HPDE6-E6E7 (cell line): ENCODE measurements around the gene ANO4.
"Not testable (repeated sequence)": the region's sequence is repeated elsewhere in the genome, so short reads cannot be mapped to it uniquely, and the experiment has no call there.

Experiments
- DNase-seq: peaks from one replicate; pipeline ENCODE4 v3.0.0; 2011; ENCODE audit warnings: missing footprints; ENCODE audit errors: extremely low spot score

ANO4 gene

DNA sequence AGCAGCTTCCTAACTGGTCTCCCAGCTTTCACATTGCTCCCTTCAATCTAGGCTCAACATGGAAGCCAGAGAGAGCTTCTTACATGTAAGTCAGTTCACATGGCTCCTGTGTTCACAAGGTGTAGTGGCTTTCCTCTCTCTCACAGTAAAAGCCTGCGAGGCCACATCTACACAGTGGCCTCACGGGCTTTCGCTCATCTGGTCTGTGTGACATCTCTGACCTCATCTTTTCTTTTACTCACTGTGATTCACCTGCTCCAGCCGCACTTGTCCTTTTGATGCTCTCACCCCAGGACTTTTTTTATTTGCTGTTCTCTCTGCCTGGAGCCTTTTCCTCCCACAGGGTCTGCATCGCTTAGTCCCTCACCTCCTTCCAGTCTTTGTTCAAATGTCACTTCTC is 293.3 kb downstream of the ANO4 start:
- DNase-seq: no peak

DNA sequence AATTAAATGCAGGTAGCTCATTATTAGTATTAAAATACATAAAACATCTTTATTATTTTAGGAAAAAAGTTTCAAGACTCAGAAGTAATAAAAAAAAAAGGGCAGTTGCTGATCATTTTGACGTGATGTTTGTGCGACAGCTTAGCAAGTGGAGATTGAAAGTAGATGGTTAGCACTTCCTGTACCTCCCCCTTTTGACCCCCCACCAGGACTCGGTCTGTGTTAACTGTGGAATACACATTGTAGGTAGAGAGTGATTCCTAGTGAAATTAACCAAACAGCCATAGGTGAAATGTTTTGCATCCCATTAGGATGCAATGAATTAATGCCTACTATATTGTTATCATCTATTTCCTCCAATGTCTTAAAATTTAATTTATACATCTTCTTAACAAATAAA is 294.7 kb downstream of the ANO4 start:
- DNase-seq: no peak

- not testable (repeated sequence) for DNase-seq
Observed at GRCh38 chr12:101090222-101090621, 295.6 kb downstream of the ANO4 start.

- no peak for DNase-seq
Observed at GRCh38 chr12:101097829-101098580, 303.4 kb downstream of the ANO4 start.

- no peak for DNase-seq
Observed at GRCh38 chr12:101107032-101107763, 312.6 kb downstream of the ANO4 start.

DNA sequence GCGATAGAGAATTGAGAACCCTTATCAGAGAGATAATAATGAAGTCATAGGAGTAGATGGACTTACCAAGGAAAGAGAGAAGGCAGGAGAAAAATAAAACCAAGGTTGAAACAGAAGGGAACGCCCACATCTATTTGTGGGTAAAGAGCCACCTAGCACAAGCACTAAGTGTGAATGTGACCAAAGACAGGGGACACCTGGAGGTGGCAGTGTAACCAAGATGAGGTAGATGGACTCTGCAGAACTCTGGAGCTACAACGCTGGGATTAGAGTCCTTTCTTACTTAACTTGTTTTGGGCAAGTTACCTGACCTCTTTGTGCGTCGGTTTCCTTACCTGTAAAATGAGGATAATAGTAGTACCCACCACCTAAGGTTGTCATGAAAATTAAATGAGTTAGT is 313.6 kb downstream of the ANO4 start:
- no peak for DNase-seq

DNA sequence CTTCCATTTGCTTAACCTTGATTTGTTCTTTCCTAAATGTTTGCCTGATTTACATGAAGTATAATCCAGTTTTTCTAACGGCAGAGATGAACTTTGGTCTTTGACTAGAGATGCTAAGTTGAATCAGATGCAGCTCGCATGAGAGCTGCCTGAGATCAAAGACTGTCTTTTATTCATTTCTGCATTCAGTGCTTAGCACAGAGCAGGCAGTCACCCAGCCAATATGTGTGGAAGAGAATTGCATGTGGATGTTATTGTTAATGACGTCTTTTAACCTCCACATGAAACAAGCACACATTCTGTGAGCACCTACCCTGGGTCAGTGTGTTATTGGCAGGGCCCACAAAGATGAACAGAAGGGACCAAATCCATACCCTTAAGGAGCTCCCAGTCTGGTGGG is 316.3 kb downstream of the ANO4 start:
- no peak for DNase-seq

- no peak for DNase-seq
Observed at GRCh38 chr12:101111441-101111840, 316.9 kb downstream of the ANO4 start.

- DNase-seq: no peak
Observed at GRCh38 chr12:101115326-101115725, 320.8 kb downstream of the ANO4 start.

DNA sequence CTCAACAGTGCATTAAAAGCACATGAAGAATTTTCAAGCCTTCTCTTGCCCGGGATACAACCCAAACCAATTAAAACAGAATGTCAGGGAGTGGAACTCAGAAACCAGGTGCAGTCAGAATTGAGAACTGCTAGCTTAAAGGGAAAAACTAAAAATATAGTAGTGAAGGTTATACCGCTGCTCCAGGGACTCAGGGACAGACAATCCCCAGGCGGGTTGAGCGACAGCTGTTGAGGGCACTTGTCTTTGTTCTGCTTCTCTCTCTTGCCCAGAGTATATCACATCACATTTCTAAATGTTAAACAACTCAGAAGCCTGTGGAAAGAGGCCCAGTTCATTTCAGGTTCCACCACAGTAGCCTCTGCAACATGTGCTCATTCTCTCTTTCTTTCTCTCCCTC is 322.3 kb downstream of the ANO4 start:
- no peak for DNase-seq

DNA sequence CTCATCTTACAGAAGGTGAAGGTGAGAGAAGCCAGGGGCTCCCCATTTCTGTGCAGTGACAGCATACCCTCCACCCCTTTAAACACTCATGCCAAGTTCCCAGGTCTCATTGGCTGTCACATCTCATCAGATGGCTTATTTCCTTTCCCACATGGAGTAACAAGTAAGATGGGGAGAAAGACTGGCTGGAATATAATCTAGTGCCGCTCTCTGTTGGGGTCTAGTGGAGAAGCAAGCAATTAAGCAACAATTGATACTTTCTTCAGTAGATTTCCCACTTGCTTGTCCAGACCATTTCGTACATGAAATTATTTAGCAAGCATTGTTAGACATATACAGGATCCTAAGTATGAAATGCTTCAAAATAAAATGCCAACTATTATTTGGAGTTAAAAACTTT is 323.3 kb downstream of the ANO4 start:
- no peak for DNase-seq

DNA sequence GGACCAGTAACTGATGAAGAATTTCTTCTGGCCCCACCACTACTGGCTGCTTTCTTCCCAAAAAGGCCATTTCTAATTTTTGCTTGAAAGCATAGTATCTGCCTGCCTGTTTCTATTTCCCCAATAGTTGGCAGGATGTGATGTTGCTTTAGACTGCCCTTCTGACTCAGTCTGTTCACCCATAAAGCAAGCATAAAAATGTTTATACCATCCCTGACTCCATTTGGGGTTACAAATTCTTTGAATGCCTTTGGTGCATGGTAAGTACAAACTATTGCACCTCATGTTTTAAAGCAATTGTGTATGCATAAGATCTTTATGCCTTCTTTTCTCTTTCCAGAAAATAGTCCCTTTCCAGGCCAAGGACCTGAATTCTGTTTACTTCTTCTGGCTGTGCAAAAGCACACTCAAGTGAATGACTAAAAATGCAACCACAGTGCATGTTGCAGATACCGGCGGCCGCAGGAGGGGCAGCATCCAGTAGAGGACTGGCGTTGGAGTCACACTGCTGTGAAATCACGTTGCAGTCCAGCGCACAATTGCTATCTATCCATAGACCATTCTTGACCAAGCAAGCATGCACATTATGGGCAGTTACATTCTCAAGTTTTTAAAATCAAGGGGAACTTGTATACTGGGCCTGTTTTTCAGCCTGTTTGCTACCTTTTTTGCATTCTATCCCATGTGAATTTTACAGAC is 333.1 kb downstream of the ANO4 start:
- no peak for DNase-seq

- not testable (repeated sequence) for DNase-seq
Observed at GRCh38 chr12:101145777-101146431, 351.3 kb downstream of the ANO4 start.

GRCh38 chr12:101165319-101165718 is 370.7 kb downstream of the ANO4 start:
- DNase-seq: no peak

- no peak for DNase-seq
Observed at GRCh38 chr12:101166866-101167265, 372.3 kb downstream of the ANO4 start.

- no peak for DNase-seq
Observed at GRCh38 chr12:101168001-101168400, 373.4 kb downstream of the ANO4 start.

DNA sequence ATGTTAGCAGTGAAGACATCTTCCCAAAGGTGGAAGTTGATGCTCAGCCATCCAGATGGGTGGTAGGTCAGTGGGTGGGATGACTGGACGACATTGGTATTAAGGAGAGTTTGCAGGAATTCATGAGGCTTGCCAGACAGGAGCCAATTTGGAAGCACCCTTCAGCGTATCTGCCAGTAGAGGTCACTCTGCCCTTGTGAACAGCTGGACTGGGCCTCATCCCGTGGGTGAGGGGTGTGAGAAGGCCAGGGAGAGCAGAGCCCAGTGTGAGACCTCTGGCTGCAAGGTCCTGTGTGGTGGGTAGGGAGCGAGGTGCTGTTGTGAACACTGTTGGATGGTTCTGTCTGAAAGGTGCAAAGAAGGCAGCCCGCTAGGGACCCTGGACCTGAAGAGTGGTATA is 377.7 kb downstream of the ANO4 start:
- no peak for DNase-seq

DNA sequence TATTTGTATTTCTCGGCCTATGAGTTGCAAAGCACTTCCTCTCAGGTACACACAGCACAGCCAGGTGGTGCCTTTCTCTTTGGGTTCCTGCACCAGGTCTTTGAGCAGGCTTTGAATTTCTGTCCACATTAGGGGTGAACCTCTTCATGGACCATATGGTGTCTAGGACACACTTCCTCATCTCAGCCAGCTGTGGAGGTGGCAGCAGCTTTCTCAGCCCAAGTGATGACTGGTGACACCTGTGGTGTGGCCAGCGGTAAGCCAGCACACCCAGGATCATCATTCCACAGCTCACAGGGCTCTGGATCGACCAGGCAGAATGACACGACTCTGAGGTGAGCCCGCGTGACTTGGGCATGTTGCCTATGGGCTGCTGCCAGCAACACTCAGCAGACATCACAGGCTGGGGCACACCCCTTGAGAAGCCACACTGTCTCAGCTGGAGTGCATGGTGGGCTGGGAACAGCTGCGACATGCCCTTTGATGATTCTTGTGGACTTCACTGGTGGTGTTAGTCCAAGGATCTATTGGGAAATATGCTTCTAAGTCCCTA is 378.7 kb downstream of the ANO4 start:
- DNase-seq: no peak

- DNase-seq: no peak
Observed at GRCh38 chr12:101174541-101174940, 380.0 kb downstream of the ANO4 start.
